Upper lobe of left lung (tissue), 4 donors: ENCODE data around the gene YIPF6.

ENCODE experiments used
- CTCF ChIP-seq, 6 experiments: fragments of 450-650 bp in 4 of 6; fragments of 200-600 bp in 2 of 6; sonication (generic) in 2 of 6; IDR thresholded peaks; one replicate each; pipeline ENCODE4 v1.5.1; 2016 to 2019; ENCODE audit warnings: antibody characterized with exemption in 6 of 6
- POLR2A ChIP-seq, 4 donors: fragments of 450-650 bp; IDR thresholded peaks; one replicate each; pipeline ENCODE4 v1.5.1; 2016 to 2017; ENCODE audit warnings: antibody characterized with exemption in 4 of 4, mild to moderate bottlenecking in 2 of 4

GRCh38 chrX:68556036-68556435, 57.2 kb downstream of the YIPF6 start:
- no peak for TF ChIP-seq POLR2A (IDR thresholded peaks at IDR 0.05)
- no peak for TF ChIP-seq CTCF (IDR thresholded peaks at IDR 0.05)
